Measurements from ENCODE around the gene WDR36.

Gene WDR36

GRCh38 chr5:111092062-111092853 is at the start of gene WDR36:
Gene WDR36, plus strand, starts transcription at chr5:111092348. Its CDS starts 109 bp downstream, at chr5:111092457.
- Histone ChIP-seq H3K27me3 (ENCODE audit: control insufficient read depth in 2 of 2, insufficient read depth in 2 of 2, low read length in 2 of 2) (no peaks in the 10 kb centered on the region), H3K36me3 (ENCODE audit: control insufficient read depth in 2 of 2, insufficient read depth in 2 of 2, low read length in 2 of 2) (peaks cover 0 to 3% of the 10 kb centered on the region in 2 donors), H3K4me1 (ENCODE audit: control insufficient read depth in 2 of 2, insufficient read depth in 2 of 2, low read length in 2 of 2) (peaks cover 14 to 16% of the 10 kb centered on the region in 2 donors), H3K27ac (ENCODE audit: low read depth in 2 of 2, low read length in 2 of 2) (peak within 1 kb of the TSS; percentile 67 to 69), H3K9ac (ENCODE audit: low read depth in 1 of 2, low read length in 2 of 2) (peak within 1 kb of the TSS; percentile 72 to 83), H3K9me3 (ENCODE audit: control insufficient read depth in 2 of 2, low read length in 2 of 2) (no peaks in the 10 kb centered on the region), H3K4me3 (ENCODE audit: low read length in 2 of 2) (peak within 1 kb of the TSS; percentile 93 to 97)

- Histone ChIP-seq H3K27me3 (ENCODE audit: control insufficient read depth in 2 of 2, insufficient read depth in 2 of 2, low read length in 2 of 2) (no peaks in the 10 kb centered on the region), H3K9me3 (ENCODE audit: control insufficient read depth in 2 of 2, low read length in 2 of 2) (no peaks in the 10 kb centered on the region), H3K27ac (ENCODE audit: low read depth in 2 of 2, low read length in 2 of 2) (no peak overlapping the region), H3K4me1 (ENCODE audit: control insufficient read depth in 2 of 2, insufficient read depth in 2 of 2, low read length in 2 of 2) (no peaks in the 10 kb centered on the region), H3K9ac (ENCODE audit: low read depth in 1 of 2, low read length in 2 of 2) (no peak overlapping the region), H3K4me3 (ENCODE audit: low read length in 2 of 2) (no peak overlapping the region), H3K36me3 (ENCODE audit: control insufficient read depth in 2 of 2, insufficient read depth in 2 of 2, low read length in 2 of 2) (no peaks in the 10 kb centered on the region)
These were observed 48.2 kb upstream of the WDR36 start for GRCh38 chr5:111043712-111044506.

GRCh38 chr5:111058064-111058463 is 34.1 kb upstream of the WDR36 start:
- Histone ChIP-seq H3K9ac (ENCODE audit: low read depth in 1 of 2, low read length in 2 of 2) (no peak overlapping the region), H3K27me3 (ENCODE audit: control insufficient read depth in 2 of 2, insufficient read depth in 2 of 2, low read length in 2 of 2) (no peaks in the 10 kb centered on the region), H3K4me3 (ENCODE audit: low read length in 2 of 2) (no peak overlapping the region), H3K27ac (ENCODE audit: low read depth in 2 of 2, low read length in 2 of 2) (no peak overlapping the region), H3K36me3 (ENCODE audit: control insufficient read depth in 2 of 2, insufficient read depth in 2 of 2, low read length in 2 of 2) (no peaks in the 10 kb centered on the region), H3K9me3 (ENCODE audit: control insufficient read depth in 2 of 2, low read length in 2 of 2) (no peaks in the 10 kb centered on the region), H3K4me1 (ENCODE audit: control insufficient read depth in 2 of 2, insufficient read depth in 2 of 2, low read length in 2 of 2) (no peaks in the 10 kb centered on the region)

- H3K27me3 ChIP-seq (ENCODE audit: control insufficient read depth in 2 of 2, insufficient read depth in 2 of 2, low read length in 2 of 2), result no peaks in the 10 kb centered on the region
- no peaks in the 10 kb centered on the region for H3K36me3 ChIP-seq (ENCODE audit: control insufficient read depth in 2 of 2, insufficient read depth in 2 of 2, low read length in 2 of 2)
- no peak overlapping the region for H3K27ac ChIP-seq (ENCODE audit: low read depth in 2 of 2, low read length in 2 of 2)
- H3K4me3 ChIP-seq (ENCODE audit: low read length in 2 of 2), result no peak overlapping the region
- H3K9me3 ChIP-seq (ENCODE audit: control insufficient read depth in 2 of 2, low read length in 2 of 2), result no peaks in the 10 kb centered on the region
- no peak overlapping the region for H3K9ac ChIP-seq (ENCODE audit: low read depth in 1 of 2, low read length in 2 of 2)
- H3K4me1 ChIP-seq (ENCODE audit: control insufficient read depth in 2 of 2, insufficient read depth in 2 of 2, low read length in 2 of 2), result no peaks in the 10 kb centered on the region
These were observed 32.0 kb upstream of the WDR36 start for GRCh38 chr5:111060169-111060568.

- Histone ChIP-seq H3K4me1 (ENCODE audit: control insufficient read depth in 2 of 2, insufficient read depth in 2 of 2, low read length in 2 of 2) (no peaks in the 10 kb centered on the region), H3K36me3 (ENCODE audit: control insufficient read depth in 2 of 2, insufficient read depth in 2 of 2, low read length in 2 of 2) (no peaks in the 10 kb centered on the region), H3K9me3 (ENCODE audit: control insufficient read depth in 2 of 2, low read length in 2 of 2) (no peaks in the 10 kb centered on the region), H3K9ac (ENCODE audit: low read depth in 1 of 2, low read length in 2 of 2) (no peak overlapping the region), H3K4me3 (ENCODE audit: low read length in 2 of 2) (no peak overlapping the region), H3K27me3 (ENCODE audit: control insufficient read depth in 2 of 2, insufficient read depth in 2 of 2, low read length in 2 of 2) (no peaks in the 10 kb centered on the region), H3K27ac (ENCODE audit: low read depth in 2 of 2, low read length in 2 of 2) (no peak overlapping the region)
These were observed 30.5 kb upstream of the WDR36 start for GRCh38 chr5:111061618-111062017.

- no peak overlapping the region for H3K4me3 ChIP-seq (ENCODE audit: low read length in 2 of 2)
- no peaks in the 10 kb centered on the region for H3K9me3 ChIP-seq (ENCODE audit: control insufficient read depth in 2 of 2, low read length in 2 of 2)
- no peak overlapping the region for H3K27ac ChIP-seq (ENCODE audit: low read depth in 2 of 2, low read length in 2 of 2)
- no peaks in the 10 kb centered on the region for H3K36me3 ChIP-seq (ENCODE audit: control insufficient read depth in 2 of 2, insufficient read depth in 2 of 2, low read length in 2 of 2)
- H3K9ac ChIP-seq (ENCODE audit: low read depth in 1 of 2, low read length in 2 of 2), result no peak overlapping the region
- peaks cover 2 to 11% of the 10 kb centered on the region in 2 donors for H3K27me3 ChIP-seq (ENCODE audit: control insufficient read depth in 2 of 2, insufficient read depth in 2 of 2, low read length in 2 of 2)
- H3K4me1 ChIP-seq (ENCODE audit: control insufficient read depth in 2 of 2, insufficient read depth in 2 of 2, low read length in 2 of 2), result no peaks in the 10 kb centered on the region
These were observed 28.3 kb upstream of the WDR36 start for GRCh38 chr5:111063709-111064322.

GRCh38 chr5:111066261-111066938 is 25.7 kb upstream of the WDR36 start:
- Histone ChIP-seq H3K4me3 (ENCODE audit: low read length in 2 of 2) (no peak overlapping the region), H3K4me1 (ENCODE audit: control insufficient read depth in 2 of 2, insufficient read depth in 2 of 2, low read length in 2 of 2) (no peaks in the 10 kb centered on the region), H3K27me3 (ENCODE audit: control insufficient read depth in 2 of 2, insufficient read depth in 2 of 2, low read length in 2 of 2) (peaks cover 11 to 29% of the 10 kb centered on the region in 2 donors), H3K9ac (ENCODE audit: low read depth in 1 of 2, low read length in 2 of 2) (no peak overlapping the region), H3K9me3 (ENCODE audit: control insufficient read depth in 2 of 2, low read length in 2 of 2) (no peaks in the 10 kb centered on the region), H3K27ac (ENCODE audit: low read depth in 2 of 2, low read length in 2 of 2) (no peak overlapping the region), H3K36me3 (ENCODE audit: control insufficient read depth in 2 of 2, insufficient read depth in 2 of 2, low read length in 2 of 2) (no peaks in the 10 kb centered on the region)

- Histone ChIP-seq H3K27me3 (ENCODE audit: control insufficient read depth in 2 of 2, insufficient read depth in 2 of 2, low read length in 2 of 2) (peaks cover 14 to 40% of the 10 kb centered on the region in 2 donors), H3K4me1 (ENCODE audit: control insufficient read depth in 2 of 2, insufficient read depth in 2 of 2, low read length in 2 of 2) (no peaks in the 10 kb centered on the region), H3K9me3 (ENCODE audit: control insufficient read depth in 2 of 2, low read length in 2 of 2) (no peaks in the 10 kb centered on the region), H3K4me3 (ENCODE audit: low read length in 2 of 2) (no peak overlapping the region), H3K27ac (ENCODE audit: low read depth in 2 of 2, low read length in 2 of 2) (no peak overlapping the region), H3K36me3 (ENCODE audit: control insufficient read depth in 2 of 2, insufficient read depth in 2 of 2, low read length in 2 of 2) (no peaks in the 10 kb centered on the region), H3K9ac (ENCODE audit: low read depth in 1 of 2, low read length in 2 of 2) (no peak overlapping the region)
These were observed 23.9 kb upstream of the WDR36 start for GRCh38 chr5:111068213-111068612.

- Histone ChIP-seq H3K9ac (ENCODE audit: low read depth in 1 of 2, low read length in 2 of 2) (no peak overlapping the region), H3K27ac (ENCODE audit: low read depth in 2 of 2, low read length in 2 of 2) (no peak overlapping the region), H3K4me1 (ENCODE audit: control insufficient read depth in 2 of 2, insufficient read depth in 2 of 2, low read length in 2 of 2) (no peaks in the 10 kb centered on the region), H3K36me3 (ENCODE audit: control insufficient read depth in 2 of 2, insufficient read depth in 2 of 2, low read length in 2 of 2) (no peaks in the 10 kb centered on the region), H3K27me3 (ENCODE audit: control insufficient read depth in 2 of 2, insufficient read depth in 2 of 2, low read length in 2 of 2) (peaks cover 14 to 45% of the 10 kb centered on the region in 2 donors), H3K9me3 (ENCODE audit: control insufficient read depth in 2 of 2, low read length in 2 of 2) (no peaks in the 10 kb centered on the region), H3K4me3 (ENCODE audit: low read length in 2 of 2) (no peak overlapping the region)
These were observed 22.3 kb upstream of the WDR36 start for GRCh38 chr5:111069839-111070238.

Data from mucosa of rectum (tissue), 2 donors.